GM19438 (cell line): ENCODE data around the gene LHFPL6.

Experiments
- ATAC-seq: cut with Tn5 transposase; IDR thresholded peaks from one replicate; pipeline ENCODE4 v1.9.1; 2021; ENCODE audit warnings: low read depth; ENCODE audit not compliant: unreplicated experiment

Gene LHFPL6

GRCh38 chr13:39399102-39399501 is 203.9 kb downstream of the LHFPL6 start:
- ATAC-seq = no peak

DNA sequence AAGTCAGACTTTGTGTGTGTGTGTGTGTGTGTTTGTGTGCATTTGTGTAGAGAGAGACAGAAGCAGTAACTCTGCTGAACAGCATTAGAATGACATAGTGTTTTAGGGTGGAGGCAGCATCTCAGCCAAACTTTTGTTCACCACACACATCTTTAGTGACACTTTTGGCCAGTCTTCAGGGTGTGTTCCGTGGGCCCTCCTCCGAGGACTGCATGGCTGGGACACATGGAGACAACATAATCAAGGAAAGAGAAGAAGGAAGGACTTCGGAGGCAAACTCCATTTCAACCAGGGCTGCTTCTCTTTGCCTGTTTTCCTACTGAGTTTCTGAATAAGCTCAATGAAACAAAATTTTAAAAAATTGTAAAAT is 205.1 kb downstream of the LHFPL6 start:
- no peak for ATAC-seq

- ATAC-seq = no peak
Observed at GRCh38 chr13:39397226-39397895, 205.6 kb downstream of the LHFPL6 start.

GRCh38 chr13:39394796-39395678 is 208.0 kb downstream of the LHFPL6 start:
- no peak for ATAC-seq

- ATAC-seq = no peak
Observed at GRCh38 chr13:39391761-39392160, 211.2 kb downstream of the LHFPL6 start.

DNA sequence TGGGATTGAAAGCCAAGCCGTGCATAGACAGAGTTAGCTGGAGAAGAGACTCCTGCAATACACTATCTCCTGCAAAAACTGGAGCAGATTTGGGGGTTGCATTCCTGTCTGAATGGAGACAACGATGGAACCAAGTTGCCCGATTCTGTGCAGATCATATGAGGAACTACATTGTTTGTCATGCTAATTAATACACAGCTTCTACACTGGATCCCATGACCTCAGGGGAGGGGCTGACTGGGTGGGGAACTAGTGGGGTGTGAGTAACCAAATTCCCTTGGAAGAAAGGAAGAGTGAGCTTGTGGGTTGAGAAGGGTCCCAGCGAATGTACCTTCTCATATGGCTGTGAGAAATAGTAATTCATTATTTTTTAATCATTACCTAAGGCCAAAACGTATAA is 214.0 kb downstream of the LHFPL6 start:
- ATAC-seq = no peak

DNA sequence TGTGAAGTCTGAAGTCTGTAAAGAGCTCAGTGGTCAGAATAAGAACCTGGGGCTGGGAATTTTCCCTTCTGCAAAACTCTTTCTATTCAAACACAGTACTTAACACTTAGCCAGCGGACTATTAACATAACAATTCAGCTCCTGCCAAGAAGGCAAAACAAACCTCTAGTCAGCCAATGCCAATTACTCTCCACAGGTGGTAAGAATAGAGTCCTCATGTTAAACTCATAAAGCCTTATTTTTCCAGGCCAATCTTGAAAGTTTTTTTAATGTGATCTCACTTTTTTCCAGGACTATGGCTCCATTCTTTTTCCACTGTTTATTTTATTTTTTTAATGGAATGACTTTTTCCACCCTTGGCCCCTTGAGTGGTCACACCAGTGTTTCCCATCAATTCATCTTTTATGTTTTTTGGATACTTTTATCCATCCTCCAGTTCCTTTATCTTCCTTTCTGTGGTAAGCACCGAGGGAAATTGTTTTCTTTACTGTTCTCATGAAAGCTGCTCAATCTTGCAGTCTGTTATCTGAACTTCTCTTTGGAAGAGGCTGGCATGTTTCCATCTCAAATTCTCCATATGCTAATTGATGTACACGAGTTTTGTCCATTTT is 217.3 kb downstream of the LHFPL6 start:
- no peak for ATAC-seq

- no peak for ATAC-seq
Observed at GRCh38 chr13:39385154-39385553, 217.8 kb downstream of the LHFPL6 start.

- ATAC-seq = no peak
Observed at GRCh38 chr13:39381456-39381855, 221.5 kb downstream of the LHFPL6 start.

DNA sequence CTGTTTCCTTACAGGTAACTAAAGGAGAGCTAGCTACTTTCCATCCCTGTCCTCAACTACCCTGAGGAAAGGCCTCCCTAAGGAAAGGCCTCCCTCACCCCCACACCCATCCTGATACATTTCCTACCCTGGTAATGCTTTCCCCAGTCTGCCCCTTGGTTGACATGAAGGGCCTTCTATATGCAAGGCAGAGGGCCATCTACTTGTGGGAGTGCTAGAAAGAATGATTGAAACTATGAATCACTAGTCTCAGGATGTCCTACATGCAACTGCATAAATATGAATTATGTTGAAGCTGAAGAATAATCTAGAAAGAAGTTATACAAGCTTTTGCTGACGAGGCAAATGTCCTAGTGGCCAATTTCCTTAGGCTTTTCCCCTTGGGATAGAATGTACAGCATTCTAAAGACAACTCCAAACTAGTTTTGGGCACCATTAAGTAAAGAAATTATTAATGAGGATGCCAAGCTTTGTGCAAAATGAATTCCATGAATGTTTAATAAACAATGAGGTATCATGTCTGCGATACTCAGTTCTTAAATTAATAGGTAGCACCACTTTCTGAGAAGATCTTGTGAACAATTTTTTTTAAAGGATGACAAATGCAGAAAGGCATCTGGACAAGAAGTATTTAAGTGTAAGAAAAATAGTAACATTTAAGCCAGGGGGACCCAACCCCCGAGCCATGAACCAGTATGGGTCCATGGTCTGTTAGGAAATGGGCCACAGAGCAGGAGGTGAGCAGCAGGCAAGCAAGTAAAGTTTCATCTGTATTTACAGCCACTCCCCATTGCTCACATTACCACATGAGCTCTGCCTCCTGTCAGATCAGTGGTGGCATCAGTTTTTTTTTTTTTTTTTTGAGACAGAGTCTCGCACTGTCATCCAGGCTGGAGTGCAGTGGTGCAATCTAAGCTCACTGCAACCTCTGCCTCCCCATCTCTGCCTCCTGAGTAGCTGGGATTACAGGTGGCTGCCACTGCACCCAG is 223.0 kb downstream of the LHFPL6 start:
- ATAC-seq = no peak

- peak; percentile 91 for ATAC-seq
Observed at GRCh38 chr13:39379118-39379517, 223.9 kb downstream of the LHFPL6 start.

DNA sequence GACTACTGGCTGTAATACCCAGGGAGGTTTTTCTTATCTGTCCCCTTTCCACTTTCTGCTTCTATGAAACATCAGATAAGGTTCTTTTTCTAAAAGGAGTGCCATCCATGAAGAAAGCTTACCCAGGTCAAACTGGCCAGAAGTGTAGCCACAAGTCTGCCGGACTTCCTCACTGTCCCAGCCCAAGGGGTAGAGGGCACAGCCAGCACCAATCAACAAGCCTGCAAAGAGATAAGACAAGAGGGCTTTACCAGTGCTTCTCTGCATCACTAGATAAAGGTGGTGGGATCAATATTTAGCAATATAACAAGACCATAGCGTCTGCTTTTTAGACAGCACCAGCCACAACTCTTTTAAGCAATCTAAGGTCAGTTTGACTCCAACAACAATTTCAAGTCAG is 224.7 kb downstream of the LHFPL6 start:
- no peak for ATAC-seq

- ATAC-seq = no peak
Observed at GRCh38 chr13:39377699-39378098, 225.3 kb downstream of the LHFPL6 start.

- no peak for ATAC-seq
Observed at GRCh38 chr13:39376076-39376475, 226.9 kb downstream of the LHFPL6 start.

DNA sequence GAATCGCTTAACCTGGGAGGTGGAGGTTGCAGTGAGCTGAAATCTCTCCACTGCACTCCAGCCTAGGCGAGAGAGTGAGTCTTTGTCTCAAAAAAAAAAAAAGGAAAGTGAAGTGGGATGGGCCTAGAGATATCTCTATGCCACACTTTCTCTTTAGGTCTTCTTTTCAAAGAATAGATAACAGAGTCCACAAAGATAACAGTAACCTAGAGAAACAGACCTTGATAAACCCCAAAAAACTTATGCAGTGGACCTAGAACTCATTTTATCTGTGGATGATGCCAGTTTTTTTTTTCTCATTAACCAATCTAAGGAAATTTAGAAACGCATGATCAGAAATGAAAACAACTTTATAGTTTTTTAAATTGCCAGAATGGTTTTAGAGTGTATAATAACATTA is 227.4 kb downstream of the LHFPL6 start:
- ATAC-seq = no peak

GRCh38 chr13:39374741-39375189 is 228.2 kb downstream of the LHFPL6 start:
- ATAC-seq = no peak

- ATAC-seq = no peak
Observed at GRCh38 chr13:39373145-39373544, 229.8 kb downstream of the LHFPL6 start.

DNA sequence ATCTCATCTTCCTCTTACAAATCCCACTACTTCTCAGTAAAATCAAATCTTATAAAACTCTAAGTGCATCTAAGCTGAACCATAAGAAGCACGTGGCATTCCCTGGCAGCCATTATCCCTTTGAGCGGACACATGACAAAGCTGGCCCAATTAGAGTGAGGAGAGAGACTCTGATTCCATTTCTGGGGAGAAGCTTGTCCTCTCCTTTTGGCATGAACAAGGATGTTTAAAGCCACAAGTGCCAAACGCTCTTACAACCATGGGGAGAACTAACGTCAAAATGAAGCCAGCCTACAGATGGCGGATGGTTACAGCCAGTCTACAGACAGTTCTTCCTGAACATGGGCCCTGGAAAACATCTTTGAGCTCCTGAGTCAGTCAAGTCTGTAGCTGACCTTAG is 231.3 kb downstream of the LHFPL6 start:
- no peak for ATAC-seq

- ATAC-seq = no peak
Observed at GRCh38 chr13:39370554-39370953, 232.4 kb downstream of the LHFPL6 start.

DNA sequence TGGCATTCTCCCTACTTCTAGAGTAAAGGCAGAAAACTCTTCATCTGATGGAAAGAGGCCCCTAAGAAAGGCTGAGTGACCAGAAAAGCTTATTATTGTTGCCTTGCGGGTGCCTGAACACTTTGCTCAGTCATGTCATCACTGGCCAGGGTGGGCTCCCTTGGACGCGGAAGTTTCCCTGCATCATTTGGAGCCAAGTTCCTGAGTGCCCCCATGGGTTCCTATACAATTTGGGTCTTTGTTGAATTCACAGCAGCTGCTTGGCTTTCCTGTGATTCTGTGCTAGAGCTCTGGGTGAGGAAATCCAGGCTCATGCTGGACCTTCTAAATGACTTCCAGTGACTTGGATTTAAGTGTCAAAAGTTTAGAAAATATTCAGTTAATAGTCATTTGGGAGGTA is 232.9 kb downstream of the LHFPL6 start:
- ATAC-seq = no peak
